GM12878 (cell line): ENCODE measurements around the gene TRIM3. TPM values are rescaled to one million over a fixed set of nuclear protein-coding genes. Genes with fewer than 3 reads are reported as not detected.

Experiments used
- HDGF ChIP-seq: fragments of 450-650 bp; IDR thresholded peaks from 2 replicates; pipeline ENCODE4 v1.6.1; 2016; ENCODE audit warnings: antibody characterized with exemption
- IKZF1 ChIP-seq: fragments of 450-650 bp; conservative IDR thresholded peaks from 2 replicates; pipeline ENCODE4 v1.6.1; 2017; ENCODE audit warnings: antibody characterized with exemption, mild to moderate bottlenecking
- IRF5 ChIP-seq: fragments of 450-650 bp; IDR thresholded peaks from 2 replicates; pipeline ENCODE4 v1.6.1; 2017; ENCODE audit warnings: borderline replicate concordance
- MEF2A ChIP-seq: IDR thresholded peaks from 2 replicates; pipeline ENCODE4 v1.6.1; 2011; ENCODE audit warnings: low read depth, mild to moderate bottlenecking, low read length, moderate library complexity; ENCODE audit not compliant: insufficient read depth
- PRDM15 ChIP-seq: fragments of 450-650 bp; formaldehyde crosslinking; IDR thresholded peaks from 2 replicates; pipeline ENCODE4 v1.4.0; 2020; ENCODE audit warnings: mild to moderate bottlenecking, moderate library complexity
- RELA ChIP-seq: fragments of 450-650 bp; IDR thresholded peaks from 2 replicates; pipeline ENCODE4 v1.8.0; 2014; ENCODE audit warnings: borderline replicate concordance; ENCODE audit not compliant: partially characterized antibody
- TARDBP ChIP-seq: IDR thresholded peaks from 2 replicates; pipeline ENCODE4 v1.6.1; 2016; ENCODE audit warnings: borderline replicate concordance
- polyA plus RNA-seq, 11 experiments: library from polyadenylated mRNA; depleted of rRNA in 4 of 11; unstranded in 6 of 11; stranded (reverse) in 5 of 11; fragments of >200 nt; fragmentation: Nextera tagmentation in 4 of 11; fragmentation: Illumina TruSeq in 1 of 11; extraction: Ambion mirVana in 4 of 11; extraction: Trizol in 1 of 11; gene quantifications; 1 replicate in 1 of 11; 2 replicates in 10 of 11; pipeline versions ENCODE4 v1.2.1 to v1.2.3, GENCODE V29; 2011 to 2016; ENCODE audit warnings: inconsistent platforms in 2 of 11, missing spikeins in 2 of 11, low read depth in 1 of 11
- total RNA-seq, 4 experiments: library from RNA; depleted of rRNA in 3 of 4; stranded (reverse); fragments of >200 nt in 3 of 4; fragmentation: Illumina TruSeq in 1 of 4; extraction: Trizol in 1 of 4; gene quantifications; 2 replicates each; pipeline versions ENCODE4 v1.2.1 to v1.2.3, GENCODE V29; 2013 to 2021

Gene TRIM3
- total and polyA plus RNA-seq, 10 of the 15 experiments (the other 5 are each of a cell fraction or from before 2014, with no cell fraction given) = 0.34 to 11.8 (median 4.8) TPM

DNA sequence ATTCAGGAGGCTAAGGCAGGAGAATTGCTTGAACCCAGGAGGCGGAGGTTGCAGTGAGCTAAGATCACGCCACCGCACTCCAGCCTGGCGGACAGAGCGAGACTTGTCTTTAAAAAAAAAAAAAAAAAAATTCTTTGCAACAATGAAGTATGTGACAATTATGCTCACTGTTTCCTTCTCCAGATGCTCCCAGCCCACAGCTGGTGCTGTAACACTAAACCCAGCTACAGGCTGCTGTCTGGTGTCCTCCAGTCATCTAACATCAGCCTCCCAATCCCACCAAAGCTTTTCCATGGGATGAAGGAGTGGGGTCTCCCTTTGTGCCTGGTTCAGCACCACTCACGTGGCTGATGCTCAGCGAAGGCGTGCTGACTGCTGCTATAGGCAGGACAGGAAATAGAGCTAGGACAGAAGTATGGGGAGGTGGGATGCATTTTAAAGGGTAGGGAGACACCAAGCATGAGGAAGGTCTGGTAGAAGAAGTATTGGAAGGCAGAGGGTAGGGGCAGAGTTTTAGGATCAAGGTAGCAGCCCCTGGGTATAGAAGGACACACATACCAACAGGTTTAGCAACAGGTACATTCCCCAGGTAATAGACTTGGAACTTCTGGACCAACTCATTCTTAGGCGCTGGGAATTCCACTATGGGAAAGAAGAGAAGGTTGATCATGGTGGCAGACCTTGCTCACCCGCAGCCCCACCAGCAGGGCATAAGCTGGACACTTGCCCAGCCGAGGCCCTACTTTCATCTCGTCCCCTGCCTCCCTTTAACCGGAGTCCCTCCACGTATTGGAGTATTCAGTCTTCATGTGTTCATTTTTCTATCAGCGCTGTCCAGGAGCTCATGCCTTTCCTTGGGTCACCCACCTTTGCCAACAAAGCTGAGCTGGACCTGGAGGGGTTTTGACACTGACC, 73.1 kb downstream of the TRIM3 start (continued):
- TF ChIP-seq PRDM15 (no peak), IRF5 (no peak), IKZF1 (no peak), MEF2A (no peak), TARDBP (no peak), HDGF (no peak), RELA (no peak)

Other genes starting within 250 kb of the TRIM3 start
Only the 7 nearest of the 16 such genes appear.
- gene SMPD1, start 83.5 kb downstream of the TRIM3 start, total RNA-seq (2014; rRNA removed) = 5.4 and 5.5 TPM in 2 replicates
- 4.0 and 4.1 TPM in 2 replicates for gene SMPD1, start 83.5 kb downstream of the TRIM3 start, total RNA-seq (2014; rRNA removed; fragmentation: Illumina TruSeq; extraction: Trizol)
- 11.1 and 13.7 TPM in 2 replicates for gene SMPD1, start 83.5 kb downstream of the TRIM3 start, total RNA-seq (2021)
- 2.7 and 4.8 TPM in 2 replicates for gene SMPD1, start 83.5 kb downstream of the TRIM3 start, polyA plus RNA-seq (2011; rRNA removed)
- 6.0 and 6.9 TPM in 2 replicates for gene SMPD1, start 83.5 kb downstream of the TRIM3 start, polyA plus RNA-seq (2014; fragmentation: Illumina TruSeq; extraction: Trizol)
- 1 to 10 TPM; 1.4 to 3.8 TPM for gene SMPD1, start 83.5 kb downstream of the TRIM3 start, polyA plus RNA-seq (2014; fragmentation: Nextera tagmentation; extraction: Ambion mirVana)
- gene SMPD1, start 83.5 kb downstream of the TRIM3 start, polyA plus RNA-seq (2014; rRNA removed) = 8.6 and 9.5 TPM in 2 replicates
- 1 to 10 TPM; 8.7 to 9.0 TPM for gene SMPD1, start 83.5 kb downstream of the TRIM3 start, polyA plus RNA-seq (2016; fragmentation: Nextera tagmentation; extraction: Ambion mirVana)
- gene APBB1, start 54.8 kb downstream of the TRIM3 start, total RNA-seq (2014; rRNA removed) = 7.5 and 10.6 TPM in 2 replicates
- 4.3 and 4.8 TPM in 2 replicates for gene APBB1, start 54.8 kb downstream of the TRIM3 start, total RNA-seq (2014; rRNA removed; fragmentation: Illumina TruSeq; extraction: Trizol)
- gene APBB1, start 54.8 kb downstream of the TRIM3 start, total RNA-seq (2021) = 8.7 and 11.0 TPM in 2 replicates
- gene APBB1, start 54.8 kb downstream of the TRIM3 start, polyA plus RNA-seq (2011; rRNA removed) = 0.30 and 0.67 TPM in 2 replicates
- gene APBB1, start 54.8 kb downstream of the TRIM3 start, polyA plus RNA-seq (2014; fragmentation: Illumina TruSeq; extraction: Trizol) = 2.3 and 5.6 TPM in 2 replicates
- 1 to 10 TPM in 1 of 2 experiments, under 1 TPM in 1; 0.31 to 1.3 TPM for gene APBB1, start 54.8 kb downstream of the TRIM3 start, polyA plus RNA-seq (2014; fragmentation: Nextera tagmentation; extraction: Ambion mirVana)
- gene APBB1, start 54.8 kb downstream of the TRIM3 start, polyA plus RNA-seq (2014; rRNA removed) = 7.5 and 9.1 TPM in 2 replicates
- 1 to 10 TPM; 5.1 to 6.5 TPM for gene APBB1, start 54.8 kb downstream of the TRIM3 start, polyA plus RNA-seq (2016; fragmentation: Nextera tagmentation; extraction: Ambion mirVana)
- 1.7 TPM in 1 of 2 replicates, not detected in the other for gene HPX, start 33.0 kb downstream of the TRIM3 start, total RNA-seq (2014; rRNA removed)
- gene HPX, start 33.0 kb downstream of the TRIM3 start, total RNA-seq (2014; rRNA removed; fragmentation: Illumina TruSeq; extraction: Trizol) = 0.09 and 0.37 TPM in 2 replicates
- 1.7 and 2.1 TPM in 2 replicates for gene HPX, start 33.0 kb downstream of the TRIM3 start, total RNA-seq (2021)
- 0.06 and 0.23 TPM in 2 replicates for gene HPX, start 33.0 kb downstream of the TRIM3 start, polyA plus RNA-seq (2011; rRNA removed)
- 0.18 and 0.29 TPM in 2 replicates for gene HPX, start 33.0 kb downstream of the TRIM3 start, polyA plus RNA-seq (2014; fragmentation: Illumina TruSeq; extraction: Trizol)
- gene HPX, start 33.0 kb downstream of the TRIM3 start, polyA plus RNA-seq (2014; fragmentation: Nextera tagmentation; extraction: Ambion mirVana) = under 1 TPM; 0.11 TPM
- 0.33 and 0.60 TPM in 2 replicates for gene HPX, start 33.0 kb downstream of the TRIM3 start, polyA plus RNA-seq (2014; rRNA removed)
- under 1 TPM in 1 of 2 experiments, not detected in 1; 0.08 TPM for gene HPX, start 33.0 kb downstream of the TRIM3 start, polyA plus RNA-seq (2016; fragmentation: Nextera tagmentation; extraction: Ambion mirVana)
- gene ARFIP2, start 7.4 kb upstream of the TRIM3 start, total RNA-seq (2014; rRNA removed) = 47.7 and 49.5 TPM in 2 replicates
- 35.6 TPM in 2 replicates for gene ARFIP2, start 7.4 kb upstream of the TRIM3 start, total RNA-seq (2014; rRNA removed; fragmentation: Illumina TruSeq; extraction: Trizol)
- 44.2 and 48.4 TPM in 2 replicates for gene ARFIP2, start 7.4 kb upstream of the TRIM3 start, total RNA-seq (2021)
- gene ARFIP2, start 7.4 kb upstream of the TRIM3 start, polyA plus RNA-seq (2011; rRNA removed) = 35.9 and 44.7 TPM in 2 replicates
- gene ARFIP2, start 7.4 kb upstream of the TRIM3 start, polyA plus RNA-seq (2014; fragmentation: Illumina TruSeq; extraction: Trizol) = 41.4 and 52.8 TPM in 2 replicates
- 10 to 100 TPM; 11.7 to 18.9 TPM for gene ARFIP2, start 7.4 kb upstream of the TRIM3 start, polyA plus RNA-seq (2014; fragmentation: Nextera tagmentation; extraction: Ambion mirVana)
- gene ARFIP2, start 7.4 kb upstream of the TRIM3 start, polyA plus RNA-seq (2014; rRNA removed) = 59.8 and 65.5 TPM in 2 replicates
- 10 to 100 TPM; 49.5 to 53.1 TPM for gene ARFIP2, start 7.4 kb upstream of the TRIM3 start, polyA plus RNA-seq (2016; fragmentation: Nextera tagmentation; extraction: Ambion mirVana)
- gene TIMM10B, start 7.6 kb upstream of the TRIM3 start, total RNA-seq (2014; rRNA removed) = 40.5 and 41.4 TPM in 2 replicates
- 28.8 and 30.3 TPM in 2 replicates for gene TIMM10B, start 7.6 kb upstream of the TRIM3 start, total RNA-seq (2014; rRNA removed; fragmentation: Illumina TruSeq; extraction: Trizol)
- 39.2 and 42.1 TPM in 2 replicates for gene TIMM10B, start 7.6 kb upstream of the TRIM3 start, total RNA-seq (2021)
- 58.6 and 64.3 TPM in 2 replicates for gene TIMM10B, start 7.6 kb upstream of the TRIM3 start, polyA plus RNA-seq (2011; rRNA removed)
- 32.9 and 36.1 TPM in 2 replicates for gene TIMM10B, start 7.6 kb upstream of the TRIM3 start, polyA plus RNA-seq (2014; fragmentation: Illumina TruSeq; extraction: Trizol)
- gene TIMM10B, start 7.6 kb upstream of the TRIM3 start, polyA plus RNA-seq (2014; fragmentation: Nextera tagmentation; extraction: Ambion mirVana) = 100 to 1,000 TPM in 1 of 2 experiments, 10 to 100 TPM in 1; 93.3 to 126 TPM
- gene TIMM10B, start 7.6 kb upstream of the TRIM3 start, polyA plus RNA-seq (2014; rRNA removed) = 33.5 and 47.8 TPM in 2 replicates
- 10 to 100 TPM; 58.4 to 61.6 TPM for gene TIMM10B, start 7.6 kb upstream of the TRIM3 start, polyA plus RNA-seq (2016; fragmentation: Nextera tagmentation; extraction: Ambion mirVana)
- gene DNHD1, start 23.3 kb upstream of the TRIM3 start, total RNA-seq (2014; rRNA removed) = 10.1 and 11.7 TPM in 2 replicates
- 6.7 and 7.8 TPM in 2 replicates for gene DNHD1, start 23.3 kb upstream of the TRIM3 start, total RNA-seq (2014; rRNA removed; fragmentation: Illumina TruSeq; extraction: Trizol)
- 12.3 and 14.0 TPM in 2 replicates for gene DNHD1, start 23.3 kb upstream of the TRIM3 start, total RNA-seq (2021)
- gene DNHD1, start 23.3 kb upstream of the TRIM3 start, polyA plus RNA-seq (2011; rRNA removed) = 9.4 and 13.6 TPM in 2 replicates
- 7.6 and 10.6 TPM in 2 replicates for gene DNHD1, start 23.3 kb upstream of the TRIM3 start, polyA plus RNA-seq (2014; fragmentation: Illumina TruSeq; extraction: Trizol)
- gene DNHD1, start 23.3 kb upstream of the TRIM3 start, polyA plus RNA-seq (2014; fragmentation: Nextera tagmentation; extraction: Ambion mirVana) = 1 to 10 TPM in 1 of 2 experiments, under 1 TPM in 1; 0.99 to 1.1 TPM
- gene DNHD1, start 23.3 kb upstream of the TRIM3 start, polyA plus RNA-seq (2014; rRNA removed) = 16.5 and 16.9 TPM in 2 replicates
- gene DNHD1, start 23.3 kb upstream of the TRIM3 start, polyA plus RNA-seq (2016; fragmentation: Nextera tagmentation; extraction: Ambion mirVana) = 1 to 10 TPM; 4.0 to 6.1 TPM
- 20.5 and 27.3 TPM in 2 replicates for gene RRP8, start 129.7 kb upstream of the TRIM3 start, total RNA-seq (2014; rRNA removed)
- 14.2 and 15.4 TPM in 2 replicates for gene RRP8, start 129.7 kb upstream of the TRIM3 start, total RNA-seq (2014; rRNA removed; fragmentation: Illumina TruSeq; extraction: Trizol)
- 26.3 and 27.3 TPM in 2 replicates for gene RRP8, start 129.7 kb upstream of the TRIM3 start, total RNA-seq (2021)
- 21.7 and 22.5 TPM in 2 replicates for gene RRP8, start 129.7 kb upstream of the TRIM3 start, polyA plus RNA-seq (2011; rRNA removed)
- 21.5 and 26.1 TPM in 2 replicates for gene RRP8, start 129.7 kb upstream of the TRIM3 start, polyA plus RNA-seq (2014; fragmentation: Illumina TruSeq; extraction: Trizol)
- 10 to 100 TPM in 1 of 2 experiments, 1 to 10 TPM in 1; 4.7 to 15.8 TPM for gene RRP8, start 129.7 kb upstream of the TRIM3 start, polyA plus RNA-seq (2014; fragmentation: Nextera tagmentation; extraction: Ambion mirVana)
- gene RRP8, start 129.7 kb upstream of the TRIM3 start, polyA plus RNA-seq (2014; rRNA removed) = 20.6 and 21.8 TPM in 2 replicates
- gene RRP8, start 129.7 kb upstream of the TRIM3 start, polyA plus RNA-seq (2016; fragmentation: Nextera tagmentation; extraction: Ambion mirVana) = 10 to 100 TPM; 51.0 to 51.2 TPM